ENCODE data around the gene CTNND2.

Gene CTNND2

DNA sequence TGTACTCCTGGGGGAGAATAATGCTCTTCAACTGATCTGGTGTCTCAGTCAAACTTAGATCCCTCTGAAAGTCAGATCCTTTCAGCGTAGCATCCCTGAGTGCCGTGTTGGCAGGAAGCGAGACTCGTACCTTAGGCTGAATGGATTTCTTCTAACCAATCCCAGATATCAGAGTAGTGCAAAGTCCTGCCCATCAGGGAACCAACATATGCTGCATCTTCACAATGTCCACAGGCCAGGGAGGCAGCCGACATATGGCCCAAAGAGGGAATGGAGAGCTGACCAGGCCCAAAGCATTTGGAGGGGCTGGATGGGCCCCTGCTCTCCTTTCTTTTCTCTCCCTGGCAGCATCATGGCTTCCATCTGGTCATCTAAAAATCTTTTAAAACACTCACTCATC lies 646.2 kb downstream of the CTNND2 start:
- DNase-seq (ENCODE audit: low read depth, low spot score) = no peak

DNA sequence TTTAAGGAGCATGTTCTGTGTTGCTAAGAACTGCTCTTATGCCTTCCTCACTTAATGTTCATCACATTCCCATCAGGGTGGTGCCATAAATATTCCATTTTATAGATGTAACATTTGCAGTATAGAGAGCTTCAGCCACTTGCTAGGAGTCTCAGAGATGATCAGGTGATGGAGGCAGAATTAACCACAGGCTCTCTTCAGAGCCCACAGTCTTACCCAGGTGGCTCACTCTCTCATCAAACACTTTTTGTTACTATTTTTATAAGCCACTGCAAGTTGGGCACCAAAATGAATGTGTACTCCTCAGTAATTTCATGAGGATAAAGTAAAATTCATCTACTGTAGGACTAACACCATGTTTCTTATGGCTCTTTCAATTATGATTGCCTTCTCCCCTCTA lies 651.7 kb downstream of the CTNND2 start:
- no peak for DNase-seq (ENCODE audit: low read depth, low spot score)

DNA sequence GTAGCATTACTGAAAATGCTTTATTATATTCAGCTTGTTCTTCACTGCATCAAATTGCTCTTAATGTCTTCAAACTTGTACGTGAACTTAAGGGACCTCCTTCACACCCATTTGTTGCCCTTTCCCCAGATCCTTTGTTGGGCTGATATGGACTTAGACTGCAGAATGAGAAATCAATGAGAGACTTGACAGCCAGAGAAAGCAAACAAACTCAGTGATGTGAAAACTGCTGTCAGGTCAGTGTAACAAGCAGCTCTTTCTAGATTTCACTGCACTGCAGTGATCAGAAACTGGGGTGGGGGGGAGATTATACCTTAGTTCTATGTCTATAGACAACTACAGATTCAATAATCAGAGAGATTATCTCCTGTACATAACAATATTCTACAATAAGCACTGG lies 652.2 kb downstream of the CTNND2 start:
- DNase-seq (ENCODE audit: low read depth, low spot score) = no peak

DNA sequence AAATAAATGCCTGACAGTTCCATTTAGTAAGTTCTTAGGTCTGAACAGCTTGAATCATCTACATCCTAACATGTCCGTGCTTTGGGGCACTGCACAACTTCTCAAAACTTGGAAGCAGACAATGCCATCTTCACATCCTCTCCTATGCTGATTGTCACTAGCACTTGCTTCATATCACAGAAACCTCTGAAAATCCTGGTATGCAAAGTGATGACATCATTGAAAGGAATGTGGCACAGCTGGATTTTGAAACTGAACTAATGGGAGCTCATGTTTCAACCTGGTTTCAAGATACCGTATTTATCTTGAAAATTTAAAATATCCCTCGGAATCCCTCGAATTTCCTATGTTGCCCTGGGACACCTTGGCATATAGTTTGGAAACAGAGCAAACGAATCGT lies 653.0 kb downstream of the CTNND2 start:
- no peak for DNase-seq (ENCODE audit: low read depth, low spot score)

DNA sequence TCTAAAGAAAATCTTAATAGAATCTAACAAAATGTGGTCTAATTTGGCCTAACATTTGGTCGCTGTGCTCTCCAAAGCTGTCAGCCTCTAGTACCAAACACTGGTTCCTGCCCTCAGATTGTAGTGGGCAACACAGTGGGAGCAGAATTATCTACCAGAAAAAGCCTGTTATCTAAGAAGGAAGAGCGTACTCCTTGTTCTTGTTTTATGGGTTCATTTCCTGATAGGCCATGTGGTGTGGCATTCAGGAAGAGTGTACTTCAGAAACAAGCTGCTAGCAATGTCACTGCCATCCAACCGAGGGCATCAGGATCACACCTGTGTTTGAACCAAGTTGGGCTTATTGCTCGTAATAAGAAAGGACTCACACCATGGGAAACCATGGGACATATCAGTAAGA lies 655.3 kb downstream of the CTNND2 start:
- no peak for DNase-seq (ENCODE audit: low read depth, low spot score)

DNA sequence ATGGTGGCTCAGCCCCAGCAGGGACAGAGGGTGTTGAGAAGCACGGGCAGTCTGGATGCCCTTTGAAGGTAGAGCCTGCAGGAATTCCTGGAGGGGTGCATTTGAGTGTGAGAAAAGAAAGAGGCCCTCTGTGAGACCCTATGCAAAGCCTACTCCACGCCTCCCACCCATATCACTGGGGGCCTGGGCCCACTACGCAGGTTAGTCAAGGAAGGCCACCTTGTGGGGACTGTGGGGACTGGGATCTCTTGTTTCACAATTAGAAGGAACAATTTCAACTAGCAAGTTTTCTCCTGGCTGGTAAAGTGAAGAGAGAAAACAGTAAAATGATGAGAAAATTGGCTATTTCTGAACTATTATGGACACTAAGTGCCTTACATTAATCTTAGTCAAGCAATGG lies 657.0 kb downstream of the CTNND2 start:
- no peak for DNase-seq (ENCODE audit: low read depth, low spot score)

DNA sequence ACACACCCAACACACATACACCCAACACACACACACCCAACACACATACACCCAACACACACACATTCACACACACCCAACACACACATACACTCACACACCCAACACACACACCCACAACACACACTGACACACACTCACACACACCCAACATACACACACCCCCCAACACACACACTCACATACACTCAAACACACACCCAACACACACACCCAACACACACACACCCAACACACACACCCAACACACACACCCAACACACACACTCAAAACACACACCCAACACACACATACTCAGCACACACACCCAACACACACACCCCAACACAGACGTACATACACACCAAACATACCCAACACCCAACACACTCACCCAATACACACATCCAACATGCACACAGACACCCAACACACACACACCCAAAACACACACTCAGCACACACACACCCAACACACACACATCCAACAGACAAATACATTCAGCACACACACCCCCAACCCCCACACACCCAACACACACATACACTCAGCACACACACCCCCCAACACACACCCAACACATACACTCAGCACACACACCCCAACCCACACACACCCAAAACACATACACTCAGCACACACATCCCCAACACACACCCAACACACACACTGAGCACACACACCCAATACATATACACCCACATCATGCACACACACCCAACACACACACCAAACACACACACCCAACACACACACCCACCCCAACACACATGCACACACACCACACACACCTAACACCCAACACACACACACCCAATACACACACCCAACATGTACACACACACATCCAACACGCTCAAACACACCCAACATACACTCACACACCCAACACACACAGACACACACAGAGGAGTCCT lies 663.7 kb downstream of the CTNND2 start:
- no peak for DNase-seq (ENCODE audit: low read depth, low spot score)

DNA sequence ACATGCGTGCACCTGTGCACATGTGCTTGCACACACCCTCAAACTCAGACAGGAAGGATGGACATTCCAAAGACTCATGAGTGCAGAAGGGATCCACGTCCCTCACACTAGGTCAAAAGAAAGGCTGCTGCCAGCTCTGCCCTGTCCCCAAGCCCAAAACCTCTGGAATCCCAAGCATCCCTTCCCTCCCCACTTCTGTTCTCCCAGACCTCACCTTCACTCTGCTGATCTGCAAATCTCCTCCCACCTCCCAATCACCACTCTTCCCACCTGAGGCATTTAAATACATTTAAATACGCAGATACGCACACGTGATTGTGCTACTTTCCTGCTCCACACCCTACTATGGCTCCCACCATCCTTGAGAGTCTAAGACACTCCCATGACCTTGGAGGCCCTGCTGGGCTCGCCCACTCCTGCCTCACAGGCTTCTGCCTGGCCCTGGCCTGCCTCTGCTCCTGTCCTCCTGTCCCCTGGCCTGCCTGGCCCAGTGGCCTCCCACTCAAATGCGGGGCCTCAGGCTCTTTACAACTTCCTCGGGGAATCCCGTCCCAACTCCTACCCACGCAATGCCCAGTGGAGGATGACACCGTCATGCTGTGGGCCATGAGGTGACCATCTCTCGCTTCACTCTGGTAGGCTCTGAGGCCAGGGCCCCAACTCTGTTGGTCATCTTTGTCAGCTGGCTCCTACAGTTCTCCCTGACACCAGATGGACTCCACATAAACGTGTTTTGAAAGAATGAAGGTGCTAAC lies 664.8 kb downstream of the CTNND2 start:
- DNase-seq (ENCODE audit: low read depth, low spot score) = no peak

DNA sequence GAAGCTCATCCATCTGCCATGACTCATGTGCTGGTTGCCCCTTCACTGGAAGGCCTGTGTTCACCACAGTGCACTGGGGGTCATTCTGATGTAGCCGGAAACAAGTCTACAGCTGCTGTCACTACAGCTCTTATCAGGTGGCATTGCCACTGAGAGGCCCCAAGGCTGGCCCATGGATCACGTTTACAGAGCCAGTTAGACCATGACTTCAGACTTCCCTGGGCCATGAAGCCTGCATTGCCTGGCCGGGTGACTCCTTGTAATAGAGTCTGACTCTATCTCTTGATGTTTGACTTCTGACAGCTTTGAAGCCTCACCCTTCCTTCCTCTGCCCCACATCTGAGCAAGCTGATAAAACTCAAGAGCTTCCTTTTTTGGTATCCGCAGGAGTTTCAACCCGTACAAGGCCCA lies 669.7 kb downstream of the CTNND2 start:
- DNase-seq (ENCODE audit: low read depth, low spot score) = no peak

DNA sequence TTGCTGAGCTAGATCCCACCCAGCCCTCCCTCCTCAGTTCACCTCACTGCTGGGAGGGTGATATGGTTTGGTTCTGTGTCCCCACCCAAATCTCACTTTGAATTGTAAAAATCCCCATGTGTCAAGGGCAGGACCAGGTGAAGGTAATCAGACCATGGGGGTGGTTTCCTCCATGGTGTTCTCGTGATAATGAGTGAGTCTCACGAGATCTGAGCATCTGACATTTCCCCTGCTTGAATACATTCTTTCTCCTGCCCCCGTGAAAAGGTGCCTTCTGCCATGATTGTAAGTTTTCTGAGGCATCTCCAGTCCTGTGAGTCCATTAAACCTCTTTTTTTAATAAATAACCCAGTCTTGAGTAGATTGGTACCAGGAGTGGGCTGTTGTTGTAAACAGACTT lies 673.4 kb downstream of the CTNND2 start:
- no peak for DNase-seq (ENCODE audit: low read depth, low spot score)

DNA sequence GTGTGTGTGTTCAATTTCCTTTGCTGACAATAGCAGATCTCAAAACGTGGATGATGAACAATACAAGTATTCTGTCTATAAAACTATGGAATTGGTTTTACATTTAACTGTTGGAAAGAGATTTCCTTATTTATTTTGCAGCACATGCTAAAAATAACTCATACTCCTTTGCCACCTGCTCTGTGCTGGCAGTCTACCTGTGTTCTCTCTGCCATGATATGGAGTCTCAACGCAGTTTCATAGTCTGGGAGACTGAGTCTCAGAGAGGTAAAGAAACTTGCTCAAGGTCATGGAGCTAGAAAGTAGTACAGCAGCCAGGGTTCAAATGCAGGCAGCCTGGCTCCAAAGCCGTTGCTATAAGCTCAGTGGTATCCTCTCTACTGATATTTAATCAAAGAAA lies 677.2 kb downstream of the CTNND2 start:
- DNase-seq (ENCODE audit: low read depth, low spot score) = no peak

DNA sequence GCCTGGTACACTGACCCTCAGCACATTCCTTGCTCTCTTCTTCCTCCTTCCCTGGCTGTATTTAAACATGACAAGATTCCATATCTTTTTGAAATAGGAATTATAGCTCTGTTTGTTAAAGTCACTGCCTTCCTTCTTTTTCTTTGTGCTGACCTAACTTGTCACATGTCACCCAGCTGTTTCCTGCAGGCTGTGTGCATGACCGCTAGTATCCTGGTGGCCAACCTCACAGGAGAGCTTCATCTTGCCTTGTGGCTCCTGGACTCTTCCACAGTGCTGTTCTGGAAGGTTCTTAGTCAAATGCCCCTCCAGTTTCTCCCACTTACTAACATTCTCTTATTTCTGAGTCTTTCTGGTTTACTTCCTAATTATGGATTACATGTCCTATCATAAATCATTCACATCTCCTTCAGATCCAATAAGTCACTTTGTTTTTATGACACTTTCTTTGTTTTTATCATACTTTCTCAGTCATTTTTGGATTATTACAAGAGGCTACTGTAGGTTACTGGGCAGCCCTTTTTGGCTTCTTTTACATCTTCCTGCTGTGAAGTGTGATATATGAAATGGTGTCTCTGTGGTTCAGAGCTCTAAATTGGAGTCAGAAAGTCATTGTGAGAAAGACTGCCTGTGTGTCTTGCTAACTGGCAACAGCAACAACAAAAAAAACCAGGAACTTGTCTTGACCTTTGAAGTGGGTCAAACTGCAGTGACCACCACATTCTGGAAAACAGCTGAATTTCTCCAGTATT lies 679.6 kb downstream of the CTNND2 start:
- no peak for DNase-seq (ENCODE audit: low read depth, low spot score)

DNA sequence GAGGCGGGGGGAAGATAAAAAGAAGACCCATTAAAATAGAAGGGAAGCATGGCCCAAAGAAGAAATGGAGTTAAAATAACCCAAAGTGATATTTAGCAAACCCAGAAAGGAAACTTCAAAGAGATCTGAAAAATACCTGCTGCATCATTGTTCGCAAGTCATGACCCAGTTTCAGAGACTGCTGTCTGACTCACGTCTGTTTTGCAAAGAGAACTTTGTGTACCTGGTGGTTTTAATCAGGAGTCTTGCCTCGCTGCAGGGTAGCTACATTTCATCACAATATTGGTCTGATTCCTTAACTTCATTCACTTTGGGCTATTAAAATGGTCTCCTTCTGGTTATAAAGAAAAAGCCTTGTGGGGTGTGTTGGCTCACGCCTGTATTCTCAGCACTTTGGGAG lies 682.1 kb downstream of the CTNND2 start:
- DNase-seq (ENCODE audit: low read depth, low spot score) = no peak

DNA sequence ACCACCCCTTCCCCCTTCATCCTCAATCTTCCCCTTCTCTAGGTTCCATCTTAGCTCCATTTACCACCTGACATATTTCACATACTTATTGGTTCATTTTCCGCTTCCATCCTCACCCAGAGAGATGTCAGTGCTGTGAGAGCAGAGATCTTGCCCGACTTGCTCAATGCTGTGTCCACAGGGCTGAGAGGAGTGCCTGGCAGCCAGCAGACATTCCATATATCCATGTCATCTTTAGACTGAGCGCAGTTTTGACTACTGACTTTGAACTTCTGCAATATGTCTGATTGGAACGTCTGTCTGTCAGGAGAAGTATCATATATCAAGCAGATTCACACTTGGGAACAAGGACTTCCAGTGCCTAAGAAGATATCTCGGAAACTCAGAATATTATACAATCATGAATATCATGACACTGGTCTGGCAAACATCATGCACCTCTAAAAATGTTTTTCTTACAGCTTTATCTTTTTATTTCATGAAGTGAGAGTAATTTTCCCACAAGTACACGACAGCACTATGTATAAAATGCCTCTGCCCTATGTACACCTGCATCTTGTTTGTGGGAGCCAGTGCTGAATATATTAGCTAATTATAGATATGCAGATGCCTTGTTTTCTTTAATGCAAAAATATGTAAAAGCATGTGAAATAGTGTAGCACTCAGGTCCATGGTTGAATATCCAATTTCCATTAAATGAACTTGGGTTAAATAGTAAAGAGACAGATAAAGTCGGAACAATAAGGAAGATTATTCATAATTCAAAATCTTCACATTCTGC lies 689.2 kb downstream of the CTNND2 start:
- no peak for DNase-seq (ENCODE audit: low read depth, low spot score)

DNA sequence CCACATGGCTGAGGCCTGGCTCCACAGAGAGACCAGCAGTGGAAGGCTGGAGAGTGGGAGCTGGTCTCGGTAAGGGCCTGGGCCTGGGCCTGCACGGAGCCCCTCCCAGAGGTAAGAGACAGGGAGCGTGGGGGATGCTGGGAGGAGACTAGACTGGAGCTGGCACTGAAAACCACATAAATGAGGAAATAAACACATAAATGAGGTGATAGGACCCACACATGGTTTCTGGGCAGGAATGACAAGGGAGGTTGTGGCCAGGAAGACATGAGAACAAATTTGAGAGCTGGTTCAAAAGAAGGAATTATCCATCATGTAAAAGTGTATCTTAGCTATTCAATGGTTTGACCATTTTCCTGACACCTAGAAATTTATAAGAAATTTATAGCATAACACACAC lies 691.5 kb downstream of the CTNND2 start:
- DNase-seq (ENCODE audit: low read depth, low spot score) = no peak

DNA sequence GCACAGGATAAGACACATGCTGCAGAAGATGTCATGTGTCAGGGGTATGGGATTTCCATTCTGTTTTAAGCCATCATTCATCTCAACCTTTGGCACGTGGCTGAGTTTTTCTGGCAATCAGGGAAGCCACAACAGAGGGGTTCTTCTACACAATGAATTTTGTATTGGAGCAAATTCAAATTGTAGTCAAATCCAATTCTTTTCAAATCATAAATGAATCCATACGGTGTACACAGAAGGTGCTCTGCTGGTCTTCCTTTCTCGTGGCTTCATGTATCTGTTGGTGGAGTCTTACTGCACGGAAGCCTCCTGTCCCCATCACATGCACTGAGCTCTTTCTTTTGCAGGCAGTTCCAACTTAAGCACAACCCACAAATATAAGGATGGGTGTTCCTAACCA lies 706.5 kb downstream of the CTNND2 start:
- DNase-seq (ENCODE audit: low read depth, low spot score) = no peak

DNA sequence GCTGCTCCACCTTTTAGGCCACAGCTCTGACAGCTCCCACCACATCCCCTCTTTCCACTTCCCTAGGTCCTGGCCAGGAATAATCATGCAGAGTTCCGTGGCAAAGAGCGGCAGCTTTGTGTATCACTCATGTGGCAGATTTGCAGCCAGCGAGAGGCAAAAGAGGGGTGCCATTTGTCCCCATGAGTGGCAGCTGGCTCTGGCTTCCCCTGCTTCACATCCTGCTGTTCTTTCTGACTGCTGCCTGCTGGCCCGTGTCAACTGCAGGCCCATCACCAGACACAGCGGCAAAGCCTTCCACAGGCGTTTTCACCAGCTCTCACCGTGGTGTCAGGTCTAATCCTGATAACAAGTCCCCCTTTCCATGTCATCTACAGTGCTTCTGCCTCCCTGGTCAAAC lies 712.6 kb downstream of the CTNND2 start:
- no peak for DNase-seq (ENCODE audit: low read depth, low spot score)

DNA sequence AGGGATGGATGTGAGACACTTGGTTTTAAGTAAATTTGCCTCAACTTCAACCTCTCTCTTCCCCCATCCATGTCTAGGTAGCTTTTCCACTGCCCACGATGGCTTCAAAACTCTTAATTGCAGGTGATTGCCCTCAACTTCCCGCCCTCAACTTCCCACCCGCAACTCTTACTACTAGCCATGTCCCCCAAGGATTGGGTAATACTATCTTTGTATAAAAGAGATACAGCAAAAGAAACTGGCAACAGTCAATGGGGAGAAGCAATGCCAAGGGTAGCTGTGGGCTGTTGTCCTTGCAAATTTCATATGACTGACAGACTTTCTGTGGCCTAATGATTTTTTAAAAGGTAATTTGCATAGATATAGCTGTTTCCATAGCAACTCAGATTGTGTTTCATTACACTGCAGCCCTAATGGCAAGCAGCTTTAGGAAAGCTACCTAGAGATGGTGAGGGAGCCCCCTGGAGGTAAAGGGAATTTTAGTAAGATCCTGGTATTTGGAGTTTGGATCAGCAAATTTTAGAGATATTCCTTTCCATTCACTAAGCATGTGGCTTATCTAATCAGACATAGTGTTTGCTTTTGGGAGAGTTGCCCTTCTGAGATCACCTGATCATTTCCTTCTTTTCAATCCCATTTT lies 721.7 kb downstream of the CTNND2 start:
- no peak for DNase-seq (ENCODE audit: low read depth, low spot score)

DNA sequence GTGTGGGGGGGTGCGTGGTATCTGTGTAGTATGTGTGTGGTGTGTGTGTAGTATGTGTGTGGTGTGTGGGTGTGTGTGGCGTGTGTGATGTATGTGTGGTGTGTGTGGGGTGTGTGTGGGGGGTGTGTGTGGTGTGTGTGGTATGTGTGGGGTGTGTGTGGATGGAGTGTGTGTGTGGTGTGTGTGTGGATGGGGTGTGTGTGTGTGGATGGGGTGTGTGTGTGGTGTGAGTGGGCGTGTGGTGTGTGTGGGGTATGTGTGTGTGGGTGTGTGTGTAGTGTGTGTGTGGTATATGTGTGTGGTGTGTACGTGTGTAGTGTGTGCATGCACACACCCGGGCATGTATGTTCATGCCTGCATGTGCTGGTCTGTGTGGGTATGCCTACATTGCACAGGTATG lies 722.3 kb downstream of the CTNND2 start:
- DNase-seq (ENCODE audit: low read depth, low spot score) = no peak

DNA sequence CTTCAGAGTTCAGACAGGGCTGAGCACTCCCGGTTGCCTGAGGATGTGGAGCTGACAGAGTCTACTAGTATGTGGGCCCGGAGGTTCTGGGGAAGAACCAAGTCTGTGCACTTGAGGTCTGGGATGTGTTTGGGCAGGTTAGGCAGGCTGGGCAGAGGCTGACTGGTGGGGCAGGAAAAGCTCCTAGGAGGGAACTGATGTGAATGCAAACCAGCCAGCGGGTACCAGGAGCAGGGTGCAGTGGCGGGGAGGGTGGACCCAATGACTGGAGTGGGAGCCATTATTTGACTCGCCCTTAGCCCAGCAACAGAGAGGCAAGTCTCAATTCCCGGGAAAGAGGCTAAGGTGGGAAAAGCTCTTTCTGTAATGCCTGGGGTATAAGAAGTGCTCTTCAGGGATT lies 723.4 kb downstream of the CTNND2 start:
- no peak for DNase-seq (ENCODE audit: low read depth, low spot score)
